Ovary (tissue), 3 donors: ENCODE results near the gene LTN1.

Source experiments
- EP300 ChIP-seq: sonication (generic); formaldehyde crosslinking; IDR thresholded peaks from one replicate; pipeline ENCODE4 v1.6.1; 2017; ENCODE audit warnings: antibody characterized with exemption
- POLR2A ChIP-seq: fragments of 450-650 bp; IDR thresholded peaks from one replicate; pipeline ENCODE4 v1.6.1; 2017; ENCODE audit warnings: antibody characterized with exemption, mild to moderate bottlenecking, moderate library complexity
- TF ChIP-seq, protein P1 (sequence below), 3 donors: fragments of 450-650 bp in 2 of 3; fragments of 200-600 bp in 1 of 3; IDR thresholded peaks; one replicate each; pipeline versions ENCODE4 v1.5.1 to v1.8.0; 2016 to 2022; ENCODE audit warnings: antibody characterized with exemption in 3 of 3, mild to moderate bottlenecking in 1 of 3
- donor health status: DM: no; HTN: no; CAD: no.

DNA sequence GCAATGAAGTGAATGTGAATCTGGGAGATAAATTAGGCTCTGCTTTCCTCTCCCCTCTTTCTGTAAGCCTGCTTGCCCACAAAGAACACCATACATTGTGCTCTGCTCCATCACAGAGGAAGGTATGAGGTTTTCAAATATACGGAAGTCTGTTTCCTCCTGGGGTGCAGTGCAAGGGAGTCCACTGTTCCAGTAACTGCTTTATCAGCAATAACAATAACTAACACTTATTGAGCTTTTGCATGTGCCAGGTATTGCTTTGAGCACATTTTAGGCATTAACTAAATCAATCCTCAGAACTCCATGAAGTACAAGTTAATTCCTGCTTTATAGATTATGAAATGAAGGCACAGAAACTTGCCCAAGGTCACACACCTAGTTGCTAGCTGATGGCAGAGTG is 10.0 kb downstream of the LTN1 start:
- TF ChIP-seq, protein P1, sequence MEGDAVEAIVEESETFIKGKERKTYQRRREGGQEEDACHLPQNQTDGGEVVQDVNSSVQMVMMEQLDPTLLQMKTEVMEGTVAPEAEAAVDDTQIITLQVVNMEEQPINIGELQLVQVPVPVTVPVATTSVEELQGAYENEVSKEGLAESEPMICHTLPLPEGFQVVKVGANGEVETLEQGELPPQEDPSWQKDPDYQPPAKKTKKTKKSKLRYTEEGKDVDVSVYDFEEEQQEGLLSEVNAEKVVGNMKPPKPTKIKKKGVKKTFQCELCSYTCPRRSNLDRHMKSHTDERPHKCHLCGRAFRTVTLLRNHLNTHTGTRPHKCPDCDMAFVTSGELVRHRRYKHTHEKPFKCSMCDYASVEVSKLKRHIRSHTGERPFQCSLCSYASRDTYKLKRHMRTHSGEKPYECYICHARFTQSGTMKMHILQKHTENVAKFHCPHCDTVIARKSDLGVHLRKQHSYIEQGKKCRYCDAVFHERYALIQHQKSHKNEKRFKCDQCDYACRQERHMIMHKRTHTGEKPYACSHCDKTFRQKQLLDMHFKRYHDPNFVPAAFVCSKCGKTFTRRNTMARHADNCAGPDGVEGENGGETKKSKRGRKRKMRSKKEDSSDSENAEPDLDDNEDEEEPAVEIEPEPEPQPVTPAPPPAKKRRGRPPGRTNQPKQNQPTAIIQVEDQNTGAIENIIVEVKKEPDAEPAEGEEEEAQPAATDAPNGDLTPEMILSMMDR (IDR thresholded peaks at IDR 0.05): no peak
- no peak for TF ChIP-seq EP300
- TF ChIP-seq POLR2A: no peak
